Measurements from ENCODE around the gene SH3BP1. TPM values are rescaled to one million over a fixed set of nuclear protein-coding genes. Genes with fewer than 3 reads are reported as not detected.

SH3BP1 gene
- total and polyA plus RNA-seq, 2 of the 8 experiments (the other 6 are each of a cell fraction or from before 2014, with no cell fraction given): 23.9 to 40.3 TPM

- WGBS, 2 experiments (ENCODE audit: extremely low coverage in 1 of 2, insufficient coverage in 1 of 2, insufficient read length in 1 of 2, insufficient replicate concordance in 2 of 2, low coverage in 1 of 2, low lambda C conversion rate in 2 of 2, missing lambda C conversion rate in 1 of 2): 97% methylated on average over 9 of the region's 9 CpGs; no CpG with 5 or more reads in 1 of the 2 experiments
- no peak overlapping the region for H4K91ac ChIP-seq (replicated peaks; ENCODE audit: insufficient read length, low read length)
- POLR2A ChIA-PET (ENCODE audit: partially characterized antibody): interaction anchor here (1.0 to 1.7 kb wide), 3 partner anchors 10 to 19 kb away, joined by 3 to 4 read pairs (median 3); partner anchors contain the start of gene PDXP
- TF ChIP-seq SP4 (IDR thresholded peaks at IDR 0.05; ENCODE audit: low read length): no peak
Observed at GRCh38 chr22:37647928-37648327, 8.5 kb downstream of the SH3BP1 start.

More at GRCh38 chr22:37647928-37648327, 8.5 kb downstream of the SH3BP1 start:
- Histone ChIP-seq H3K27me3 (replicated peaks in 1 of 4; ENCODE audit: control insufficient read depth in 3 of 4, extremely low read depth in 1 of 4, insufficient read depth in 3 of 4, low read length in 3 of 4) (no peaks in the 10 kb centered on the region), H2BK12ac (ENCODE audit: low read depth, low read length) (no peak overlapping the region), H2BK20ac (ENCODE audit: low read length) (no peak overlapping the region), H3K9ac (replicated peaks in 1 of 4; ENCODE audit: extremely low read depth in 1 of 4, low read depth in 3 of 4, low read length in 3 of 4) (no peak overlapping the region), H3K4me2 (ENCODE audit: insufficient read depth in 1 of 2, low read depth in 2 of 2, low read length in 2 of 2) (no peak overlapping the region), H3K23ac (ENCODE audit: insufficient read length) (no peak overlapping the region), H3K79me2 (ENCODE audit: control insufficient read depth in 1 of 2, insufficient read depth in 2 of 2, low read length in 2 of 2) (no peaks in the 10 kb centered on the region), H4K5ac (ENCODE audit: insufficient read length, low read depth, low read length) (no peak overlapping the region), H2BK5ac (ENCODE audit: low read depth, low read length) (no peak overlapping the region), H3K36me3 (ENCODE audit: control insufficient read depth in 2 of 4, insufficient read depth in 4 of 4, low read length in 3 of 4) (peaks cover 13 to 33% (median 23%) of the 10 kb centered on the region in 4 experiments), H4K8ac (ENCODE audit: extremely low read depth, insufficient read depth, low read length) (no peak overlapping the region), H3K4me1 (replicated peaks in 1 of 4; ENCODE audit: control insufficient read depth in 3 of 4, insufficient read depth in 4 of 4, low read length in 3 of 4) (no peaks in the 10 kb centered on the region), H3K4me3 (ENCODE audit: extremely low read depth in 1 of 4, insufficient read depth in 2 of 4, low read depth in 3 of 4, low read length in 4 of 4) (no peak overlapping the region), H3K79me1 (ENCODE audit: low read depth, low read length) (no peaks in the 10 kb centered on the region), H3K27ac (ENCODE audit: low read depth, low read length) (no peak overlapping the region), H2AFZ (ENCODE audit: low read length) (no peak overlapping the region), H3K14ac (ENCODE audit: insufficient read length) (no peak overlapping the region), H3K23me2 (ENCODE audit: low read depth, low read length) (no peaks in the 10 kb centered on the region), H3K56ac (replicated peaks; ENCODE audit: insufficient read length, low read depth, low read length) (no peak overlapping the region), H3K9me3 (ENCODE audit: insufficient read depth in 2 of 2, low read depth in 1 of 2, low read length in 1 of 2) (no peaks in the 10 kb centered on the region), H2BK15ac (ENCODE audit: low read length) (no peak overlapping the region), H2BK120ac (replicated peaks; ENCODE audit: low read depth, low read length) (no peak overlapping the region), H3K4ac (replicated peaks; ENCODE audit: insufficient read length, low read depth, low read length) (no peak overlapping the region), H3K18ac (ENCODE audit: extremely low read depth, low read length) (no peak overlapping the region), H4K20me1 (replicated peaks in 1 of 2; ENCODE audit: control insufficient read depth in 1 of 2, insufficient read depth in 2 of 2, low read length in 2 of 2) (peaks cover 0 to 12% of the 10 kb centered on the region in 2 experiments), H2AK5ac (ENCODE audit: low read depth, low read length) (no peak overlapping the region)
- CTCF ChIA-PET (ENCODE audit: partially characterized antibody): interaction anchor here (1.3 to 2.2 kb wide), 5 partner anchors 11 to 39 kb away, joined by 3 to 7 read pairs (median 6); partner anchors contain the start of genes GGA1 and LGALS1
- DNase-seq (ENCODE audit: low read depth in 1 of 2, low spot score in 2 of 2) (no peak), FAIRE-seq (no peak)

Data from H1 (cell line).